Measurements from ENCODE around the gene COLGALT1.
"Not testable (repeated sequence)": the region's sequence is repeated elsewhere in the genome, so short reads cannot be mapped to it uniquely, and the experiment has no call there.

Gene COLGALT1

GRCh38 chr19:17562561-17562960 lies 7.1 kb downstream of the COLGALT1 start:
- no peak for DNase-seq

GRCh38 chr19:17564781-17565180 lies 9.3 kb downstream of the COLGALT1 start:
- DNase-seq, result no peak

DNA sequence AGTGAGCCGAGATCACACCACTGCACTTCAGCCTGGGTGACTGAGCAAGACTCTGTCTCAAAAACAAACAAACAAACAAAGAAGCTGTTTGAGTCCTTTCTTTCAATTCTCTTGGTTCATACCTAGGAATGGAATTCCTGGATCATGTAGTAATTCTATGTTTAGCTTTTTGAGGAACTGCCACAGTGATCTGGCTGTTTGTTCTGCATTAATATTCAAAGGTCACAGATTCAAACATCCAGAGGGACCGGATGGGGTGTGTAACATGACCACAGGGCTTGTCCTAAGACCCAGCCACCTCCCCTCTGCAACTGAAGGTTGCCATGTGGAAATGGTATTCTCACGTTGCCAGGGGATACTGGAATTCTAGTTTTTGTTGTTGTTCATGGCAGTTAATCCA lies 10.2 kb downstream of the COLGALT1 start:
- peak; percentile 32 for DNase-seq

- no peak for DNase-seq
Measured at GRCh38 chr19:17567940-17568339, 12.5 kb downstream of the COLGALT1 start.

GRCh38 chr19:17570291-17570690 lies 14.8 kb downstream of the COLGALT1 start:
- not testable (repeated sequence) for DNase-seq

DNA sequence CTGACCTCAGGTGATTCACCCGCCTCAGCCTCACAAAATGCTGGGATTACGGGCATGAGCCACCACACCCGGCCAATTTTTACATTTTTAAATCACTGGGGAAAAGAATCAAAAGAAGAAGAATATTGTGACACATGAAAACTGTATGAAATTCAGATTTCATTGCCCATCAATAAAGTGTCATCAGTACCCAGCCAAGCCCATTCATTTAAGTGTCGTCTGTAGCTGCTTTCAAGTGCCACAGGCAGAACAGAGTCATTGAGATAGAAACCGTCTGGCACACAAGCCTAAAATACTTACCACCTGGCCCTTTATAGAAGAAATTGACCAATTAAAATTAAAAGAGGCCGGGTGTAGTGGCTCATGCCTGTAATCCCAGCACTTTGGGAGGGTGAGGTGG lies 15.3 kb downstream of the COLGALT1 start:
- DNase-seq, result no peak

DNA sequence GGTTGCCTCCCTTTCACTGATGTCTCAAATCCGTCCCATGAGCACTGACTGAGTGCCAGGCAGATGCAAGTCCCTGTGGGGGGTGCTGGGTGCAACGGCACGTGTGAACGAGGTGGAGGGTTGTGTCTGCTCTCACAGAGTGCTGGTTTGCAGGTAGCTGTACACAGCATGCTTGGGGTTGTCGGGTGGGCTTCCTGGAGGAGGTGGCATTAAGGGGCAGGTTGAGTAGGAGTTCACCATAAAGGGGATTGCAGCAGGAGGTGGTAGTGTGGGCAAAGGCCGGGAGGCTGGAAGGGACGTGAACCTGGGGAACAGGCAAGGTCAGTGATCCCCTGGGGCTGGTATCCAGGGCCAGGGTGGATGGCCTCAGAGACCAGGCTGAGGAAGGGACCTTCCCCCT lies 17.2 kb downstream of the COLGALT1 start:
- no peak for DNase-seq

DNA sequence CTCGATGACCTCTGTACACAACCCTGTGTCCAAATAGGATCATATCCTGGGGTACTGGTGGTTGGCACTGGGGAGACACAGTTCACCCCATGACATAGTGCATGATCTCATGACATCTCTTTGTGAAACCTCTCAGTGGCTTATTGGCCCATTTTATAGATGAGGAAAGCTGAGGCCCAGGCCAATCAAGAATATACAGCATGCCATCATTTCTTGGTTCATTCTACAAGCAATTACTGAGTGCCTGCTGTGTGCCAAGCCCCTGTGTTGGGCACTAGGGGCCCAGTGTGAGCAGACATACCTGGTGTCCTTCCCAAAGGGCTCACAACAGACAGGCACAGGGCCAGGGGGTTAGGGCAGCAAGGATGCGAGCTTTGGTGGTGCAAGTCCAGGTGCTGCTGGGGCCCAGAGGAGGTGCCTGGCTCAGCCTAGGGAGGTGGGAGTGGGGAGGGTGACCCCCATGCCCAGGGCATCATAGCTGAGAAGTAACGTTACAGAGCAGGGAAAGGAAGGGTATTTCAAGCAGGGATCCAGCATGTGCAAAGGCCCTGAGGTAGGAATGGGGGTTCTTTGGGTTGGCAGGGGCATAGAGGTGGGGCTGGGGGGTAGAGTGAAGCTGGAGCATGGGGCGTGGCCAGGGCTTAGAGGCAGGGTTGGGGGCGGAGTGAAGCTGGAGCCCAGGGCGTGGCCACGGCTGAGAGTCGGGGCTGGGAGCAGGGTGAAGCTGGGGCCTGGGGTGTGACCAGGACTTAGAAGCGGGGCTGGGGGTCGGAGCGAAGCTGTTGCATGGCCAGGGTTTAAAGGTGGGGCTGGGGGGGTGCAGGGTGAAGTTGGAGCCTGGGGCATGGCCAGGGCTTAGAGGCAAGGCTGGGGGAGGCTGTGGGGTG lies 20.7 kb downstream of the COLGALT1 start:
- DNase-seq, result peak; percentile 11

DNA sequence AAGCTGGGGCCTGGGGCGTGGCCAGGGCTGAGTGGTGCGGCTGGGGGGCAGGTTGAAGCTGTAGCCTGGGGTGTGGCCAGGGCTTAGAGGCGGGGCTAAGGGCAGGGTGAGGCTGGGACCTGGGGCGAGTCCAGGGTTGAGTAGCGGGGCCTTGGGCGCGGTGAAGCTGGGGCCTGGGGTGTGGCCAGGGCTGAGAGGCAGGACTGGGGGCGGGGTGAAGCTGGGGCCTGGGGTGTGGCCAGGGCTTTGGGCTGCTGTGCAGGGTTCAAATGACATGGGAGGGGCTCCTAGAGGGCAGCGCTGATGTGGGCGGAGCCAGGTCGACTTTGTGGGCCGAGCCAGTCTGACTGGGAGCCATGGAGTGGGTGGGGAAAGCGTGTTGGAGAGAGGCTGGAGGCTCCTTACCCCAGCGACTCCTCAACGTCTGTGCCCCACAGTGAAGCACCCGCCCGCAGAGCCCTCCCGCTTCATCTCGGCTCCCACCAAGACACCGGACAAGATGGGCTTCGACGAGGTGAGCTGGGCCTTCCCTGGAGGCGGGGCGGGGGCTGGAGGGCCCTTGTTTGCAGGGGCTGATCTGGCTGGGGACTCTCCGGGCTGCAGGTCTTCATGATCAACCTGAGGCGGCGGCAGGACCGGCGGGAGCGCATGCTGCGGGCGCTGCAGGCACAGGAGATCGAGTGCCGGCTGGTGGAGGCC lies 21.5 kb downstream of the COLGALT1 start:
- DNase-seq, result peak; percentile 36

DNA sequence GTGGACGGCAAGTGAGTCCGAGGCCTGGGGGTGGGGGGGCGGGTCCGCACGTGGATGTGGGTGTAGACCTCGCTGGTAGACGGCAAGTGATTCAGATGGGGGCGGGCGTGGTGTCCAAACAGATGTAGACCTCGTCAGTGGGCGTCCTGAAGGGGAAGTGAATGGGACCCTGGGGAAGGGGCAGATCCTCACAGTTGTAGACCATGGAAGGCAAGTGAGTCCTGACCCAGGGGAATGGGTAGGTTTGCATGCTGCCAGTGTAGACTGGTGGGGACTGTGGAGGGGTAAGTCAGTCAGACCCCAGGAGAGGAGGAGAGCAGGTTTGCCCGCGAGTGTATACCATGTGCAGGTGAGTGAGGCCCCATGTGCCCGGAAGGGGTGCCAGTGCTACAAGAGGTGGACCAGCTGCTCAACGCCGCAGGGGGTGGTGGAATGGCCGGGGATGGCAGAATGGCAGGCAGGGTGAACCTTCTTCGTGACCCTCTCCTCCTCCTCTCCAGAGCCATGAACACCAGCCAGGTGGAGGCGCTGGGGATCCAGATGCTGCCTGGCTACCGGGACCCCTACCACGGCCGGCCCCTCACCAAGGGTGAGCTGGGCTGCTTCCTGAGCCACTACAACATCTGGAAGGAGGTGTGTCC lies 22.1 kb downstream of the COLGALT1 start:
- DNase-seq, result no peak

GRCh38 chr19:17579661-17580244 lies 24.3 kb downstream of the COLGALT1 start:
- DNase-seq, result peak; percentile 85

- DNase-seq, result no peak
Measured at GRCh38 chr19:17580470-17581144, 25.2 kb downstream of the COLGALT1 start.

- DNase-seq, result no peak
Measured at GRCh38 chr19:17581211-17581874, 25.9 kb downstream of the COLGALT1 start.

GRCh38 chr19:17582613-17583012 lies 27.2 kb downstream of the COLGALT1 start:
- DNase-seq, result no peak

DNA sequence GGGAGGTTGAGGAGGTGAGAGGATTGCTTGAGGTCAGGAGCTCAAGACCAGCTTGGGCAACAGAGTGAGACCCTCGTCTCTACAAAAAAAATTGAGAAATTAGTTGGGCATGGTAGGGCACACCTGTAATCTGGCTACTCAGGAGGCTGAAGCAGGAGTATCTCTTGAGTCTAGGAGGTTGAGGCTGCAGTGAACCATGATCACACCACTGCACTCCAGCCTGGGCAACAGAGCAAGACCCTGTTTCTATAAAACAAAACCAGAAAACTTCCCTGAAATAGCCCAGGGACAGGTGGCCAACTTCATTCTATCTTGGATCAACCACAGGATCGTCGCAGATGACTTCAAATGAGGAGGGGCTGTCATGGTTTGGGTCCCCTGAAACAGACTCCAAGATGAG lies 28.7 kb downstream of the COLGALT1 start:
- DNase-seq, result no peak

GRCh38 chr19:17585395-17585794 lies 29.9 kb downstream of the COLGALT1 start:
- not testable (repeated sequence) for DNase-seq

DNA sequence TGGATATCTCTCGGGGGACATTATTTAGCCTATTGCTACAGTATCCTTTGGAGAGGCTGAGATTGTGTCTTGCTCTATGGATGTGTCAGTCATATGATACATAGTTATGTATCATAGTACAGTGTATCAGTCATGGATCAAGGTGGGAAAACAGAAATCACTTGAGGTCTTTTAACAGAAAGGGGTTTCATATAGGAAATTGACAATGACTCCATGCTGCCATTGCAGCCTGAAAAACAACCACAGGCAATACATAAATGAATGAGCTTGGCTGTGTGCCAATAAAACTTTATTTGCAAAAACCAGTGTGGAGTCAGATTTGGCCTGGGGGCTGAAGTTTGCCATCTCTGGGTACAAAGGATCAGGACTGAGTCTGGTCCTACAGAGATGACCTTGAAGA lies 35.4 kb downstream of the COLGALT1 start:
- no peak for DNase-seq

DNA sequence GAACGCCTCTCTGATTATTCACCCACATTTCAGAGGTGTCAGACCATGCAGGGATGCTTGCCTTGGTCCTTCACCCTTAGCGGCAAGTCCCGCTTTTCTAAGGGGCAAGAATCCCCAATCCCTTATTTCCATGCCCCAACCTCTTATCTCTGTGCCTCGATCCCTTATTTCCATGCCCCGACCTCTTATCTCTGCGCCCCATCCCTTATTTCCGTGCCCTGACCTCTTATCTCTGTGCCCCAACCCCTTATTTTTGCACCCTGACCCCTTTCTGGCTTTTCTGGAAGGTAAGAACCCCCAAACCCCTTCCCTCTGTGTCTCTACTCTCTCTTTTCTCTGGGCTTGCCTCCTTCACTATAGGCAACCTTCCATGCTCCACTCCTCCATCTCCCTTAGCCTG lies 38.8 kb downstream of the COLGALT1 start:
- DNase-seq, result not testable (repeated sequence)

- not testable (repeated sequence) for DNase-seq
Measured at GRCh38 chr19:17598063-17598462, 42.6 kb downstream of the COLGALT1 start.

GRCh38 chr19:17598953-17599352 lies 43.5 kb downstream of the COLGALT1 start:
- DNase-seq, result no peak

DNA sequence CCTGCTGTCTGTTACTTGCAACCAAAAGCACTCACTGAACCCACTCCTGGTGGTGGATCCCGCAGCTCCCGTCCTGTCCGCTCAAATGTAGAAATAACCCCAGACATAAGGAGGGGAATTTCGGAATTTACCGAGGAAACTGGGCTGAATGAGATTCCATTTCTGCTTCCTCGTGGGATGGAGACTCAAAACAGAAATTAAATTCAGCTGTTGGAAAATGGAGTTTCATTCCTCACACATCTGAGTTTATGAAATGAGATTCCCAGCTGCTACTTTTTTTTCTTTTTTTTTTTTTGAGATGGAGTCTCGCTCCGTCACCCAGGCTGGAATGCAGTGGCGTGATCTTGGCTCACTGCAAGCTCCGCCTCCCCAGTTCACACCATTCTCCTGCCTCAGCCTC lies 44.3 kb downstream of the COLGALT1 start:
- no peak for DNase-seq

DNA sequence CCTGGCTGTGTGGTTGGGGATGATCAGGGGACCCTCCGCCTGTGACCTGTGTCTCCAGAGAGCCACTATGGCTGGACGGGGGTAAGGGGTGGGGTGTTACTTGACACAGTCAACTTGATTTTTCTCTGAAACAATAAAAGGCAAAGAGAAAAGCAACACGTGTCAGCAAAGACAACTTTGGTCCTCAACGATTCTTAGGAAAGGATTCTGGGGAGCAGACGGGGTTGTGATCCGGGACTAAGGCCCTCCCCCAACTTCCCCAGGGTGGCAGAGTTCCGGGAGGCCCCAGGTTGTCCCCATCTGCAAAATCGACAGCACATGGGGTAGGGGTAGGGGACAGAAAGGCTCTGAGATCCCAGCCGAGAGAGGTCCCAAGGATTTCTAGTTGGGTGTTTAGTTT lies 46.2 kb downstream of the COLGALT1 start:
- no peak for DNase-seq
